Activated CD8-positive, alpha-beta memory T cell treated with anti-CD3 and anti-CD28 coated beads for 48 hours (primary cell): Measurements from ENCODE around the gene ETV5.
"Not testable (repeated sequence)": the region's sequence is repeated elsewhere in the genome, so short reads cannot be mapped to it uniquely, and the experiment has no call there.

ENCODE experiments used
- DNase-seq, 3 experiments: peaks; one replicate each; pipeline ENCODE4 v3.0.0-alpha.2; 2020; ENCODE audit warnings: low read depth in 2 of 3, low spot score in 2 of 3

The ETV5 gene

DNA sequence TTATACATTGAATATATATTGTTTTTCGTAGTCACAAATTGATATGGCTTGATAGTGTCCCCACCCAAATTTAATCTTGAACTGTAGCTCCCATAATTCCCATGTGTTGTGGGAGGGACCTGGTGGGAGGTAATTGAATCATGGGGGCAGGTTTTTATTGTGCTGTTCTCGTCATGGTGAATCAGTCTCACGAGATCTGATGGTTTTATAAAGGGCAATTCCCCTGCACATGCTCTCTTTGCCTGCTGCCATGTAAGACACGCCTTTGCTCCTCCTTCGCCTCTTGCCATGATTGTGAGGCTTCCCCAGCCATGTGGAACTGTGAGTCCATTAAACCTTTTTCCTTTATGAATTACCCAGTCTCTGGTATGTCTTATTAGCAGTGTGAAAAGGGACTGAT is 82.9 kb downstream of the ETV5 start:
- DNase-seq, result not testable (repeated sequence)

- peak in 2 of 3 experiments; percentile 10 to 59 for DNase-seq
Measured at GRCh38 chr3:186025161-186025560, 83.7 kb downstream of the ETV5 start.

GRCh38 chr3:186024210-186024609 is 84.7 kb downstream of the ETV5 start:
- DNase-seq, result no peak

DNA sequence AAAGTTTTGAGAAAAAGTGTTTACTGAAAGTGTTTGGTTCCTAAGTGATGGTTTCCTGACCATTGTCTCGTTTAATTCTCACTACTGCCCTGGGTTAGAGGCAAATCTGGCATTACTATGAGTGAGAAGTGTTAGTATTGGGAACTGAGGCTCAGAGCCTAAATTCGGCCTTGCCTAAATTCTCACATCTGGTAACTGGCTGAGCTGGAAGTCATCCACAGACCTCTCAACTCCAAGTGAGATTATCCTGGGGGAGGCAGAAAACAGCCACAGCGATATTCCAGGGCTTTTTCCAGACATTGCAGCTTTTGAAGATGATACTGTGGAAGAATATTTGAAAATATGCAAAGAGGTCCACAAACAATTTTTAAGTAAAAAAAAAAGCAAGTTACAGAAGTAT is 86.0 kb downstream of the ETV5 start:
- DNase-seq, result no peak

GRCh38 chr3:186021673-186022362 is 87.1 kb downstream of the ETV5 start:
- no peak for DNase-seq

GRCh38 chr3:186021250-186021649 is 87.6 kb downstream of the ETV5 start:
- DNase-seq, result not testable (repeated sequence)

DNA sequence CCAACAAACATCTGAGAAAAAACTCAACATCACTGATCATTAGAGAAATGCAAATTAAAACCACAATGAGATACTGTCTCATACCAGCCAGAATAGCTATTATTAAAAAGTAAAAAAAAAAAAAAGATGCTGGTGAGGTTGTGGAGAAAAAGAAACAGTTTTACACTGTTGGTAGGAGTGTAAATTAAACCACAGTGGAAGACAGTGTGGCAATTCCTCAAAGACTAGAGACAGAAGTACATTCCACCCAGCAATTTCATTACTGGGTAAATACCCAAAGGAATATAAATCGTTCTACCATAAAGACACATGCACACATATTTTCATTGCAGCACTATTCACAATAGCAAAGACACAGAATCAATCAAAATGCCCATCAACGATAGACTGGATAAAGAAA is 89.6 kb downstream of the ETV5 start:
- DNase-seq, result not testable (repeated sequence)

DNA sequence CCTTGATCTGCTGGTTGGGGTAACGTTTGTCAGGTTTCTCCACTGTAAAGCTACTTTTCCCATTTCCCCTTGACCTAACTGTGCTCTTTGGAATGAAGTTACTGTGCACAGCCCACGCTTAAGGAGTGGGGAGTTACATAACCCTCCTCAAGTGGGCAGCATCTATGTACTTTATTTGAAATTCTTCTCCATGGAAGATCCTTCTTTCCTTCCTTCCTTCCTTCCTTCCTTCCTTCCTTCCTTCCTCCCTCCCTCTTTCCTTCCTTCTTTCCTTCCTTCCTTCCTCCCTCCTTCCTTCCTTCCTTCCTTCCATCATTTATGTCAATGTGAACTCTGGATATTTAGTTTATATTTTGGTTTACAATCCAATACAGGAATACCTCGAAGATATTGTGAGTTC is 94.0 kb downstream of the ETV5 start:
- DNase-seq, result no peak

- DNase-seq, result no peak
Measured at GRCh38 chr3:186013312-186013711, 95.6 kb downstream of the ETV5 start.

GRCh38 chr3:186012137-186012536 is 96.8 kb downstream of the ETV5 start:
- no peak for DNase-seq

- no peak for DNase-seq
Measured at GRCh38 chr3:186004671-186005070, 104.2 kb downstream of the ETV5 start.

- no peak for DNase-seq
Measured at GRCh38 chr3:186004209-186004608, 104.7 kb downstream of the ETV5 start.

DNA sequence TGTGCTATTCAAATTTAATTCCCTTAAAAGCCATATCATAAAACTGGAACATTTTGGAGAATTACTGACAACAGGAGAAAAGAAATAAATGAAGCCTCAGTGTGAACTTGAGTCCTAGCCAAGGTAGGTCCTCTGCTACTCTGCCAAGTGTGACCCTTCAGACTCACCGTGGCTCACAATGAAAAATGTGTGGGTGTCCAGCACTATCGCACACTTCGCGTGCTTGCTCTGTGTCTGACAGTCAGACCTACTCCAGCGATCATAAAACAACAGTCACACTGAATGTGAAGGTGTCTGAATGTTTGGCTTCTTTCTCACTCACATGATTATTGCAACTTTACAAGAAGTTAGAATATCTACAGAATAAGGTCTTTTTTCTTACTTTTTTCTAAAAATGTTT is 105.3 kb downstream of the ETV5 start:
- DNase-seq, result no peak

GRCh38 chr3:186002884-186003472 is 105.9 kb downstream of the ETV5 start:
- no peak for DNase-seq

GRCh38 chr3:186001842-186002241 is 107.0 kb downstream of the ETV5 start:
- DNase-seq, result no peak

GRCh38 chr3:185999221-185999620 is 109.7 kb downstream of the ETV5 start:
- no peak for DNase-seq

DNA sequence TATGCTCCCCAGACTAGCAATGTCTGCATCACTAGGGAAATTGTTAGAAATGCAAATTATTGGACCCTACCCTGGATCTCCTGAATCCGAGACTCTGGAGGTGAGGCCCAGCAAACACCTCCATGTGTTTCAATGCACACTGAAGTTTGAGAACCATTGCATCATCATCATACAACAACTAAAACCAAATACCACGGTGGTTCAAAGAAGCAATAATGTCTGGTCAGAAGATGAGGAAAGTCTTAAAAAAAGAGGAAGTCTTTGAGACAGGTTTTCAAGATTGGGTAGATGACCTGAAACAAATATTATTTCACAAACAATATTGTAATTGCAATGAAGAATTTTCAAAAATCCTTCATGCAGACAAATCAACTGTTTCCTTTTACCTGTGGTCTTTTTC is 110.8 kb downstream of the ETV5 start:
- DNase-seq, result no peak

DNA sequence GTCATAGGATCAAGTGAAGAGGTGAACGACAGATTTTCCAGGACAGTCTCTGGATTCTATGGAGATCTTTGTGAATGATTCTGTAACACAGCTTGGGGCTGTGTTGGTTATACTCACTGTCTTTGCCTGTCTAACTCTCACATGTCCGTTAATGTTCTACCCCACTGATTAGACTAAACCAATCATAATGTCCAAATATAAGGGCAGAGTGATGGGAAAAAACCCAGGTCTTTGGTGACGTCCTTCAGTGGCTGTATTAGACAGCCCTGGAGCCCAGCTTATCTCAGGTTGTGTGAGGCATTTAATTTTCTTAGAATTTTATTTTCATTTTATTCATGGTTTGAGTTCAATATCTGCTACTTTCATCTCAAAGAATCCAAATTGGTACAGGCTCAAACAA is 111.8 kb downstream of the ETV5 start:
- DNase-seq, result no peak
